Measurements from ENCODE around the gene ENPP3.

ENPP3 gene

GRCh38 chr6:131638013-131638412 is 911 bp downstream of the ENPP3 start:
- in situ Hi-C loops (cut with HindIII; ENCODE audit: low pct_ligation_motif_present, low sequenced_read_pairs), result no loop called here
- no peak overlapping the region for H3K27ac ChIP-seq
- DNase-seq, result no peak

GRCh38 chr6:131640100-131640499 is 3.0 kb downstream of the ENPP3 start:
- no peak overlapping the region for H3K4me3 ChIP-seq (ENCODE audit: low read depth, low read length)
- in situ Hi-C loops (cut with HindIII; ENCODE audit: low pct_ligation_motif_present, low sequenced_read_pairs), result no loop called here
- no peaks in the 10 kb centered on the region for H3K27me3 ChIP-seq (replicated peaks)
- no peaks in the 10 kb centered on the region for H3K36me3 ChIP-seq (replicated peaks)
- DNase-seq, result no peak
- no peak overlapping the region for H3K27ac ChIP-seq
- no peak for TF ChIP-seq CTCF (IDR thresholded peaks at IDR 0.05; ENCODE audit: low read depth, low read length, missing control alignments)

More at GRCh38 chr6:131638013-131638412, 911 bp downstream of the ENPP3 start:
- no peak overlapping the region for H3K4me3 ChIP-seq (ENCODE audit: low read depth, low read length)
- H3K27me3 ChIP-seq (replicated peaks), result no peaks in the 10 kb centered on the region
- no peaks in the 10 kb centered on the region for H3K36me3 ChIP-seq (replicated peaks)
- no peak for TF ChIP-seq CTCF (IDR thresholded peaks at IDR 0.05; ENCODE audit: low read depth, low read length, missing control alignments)

GRCh38 chr6:131640576-131640975 is 3.5 kb downstream of the ENPP3 start:
- no peak overlapping the region for H3K4me3 ChIP-seq (ENCODE audit: low read depth, low read length)
- H3K27me3 ChIP-seq (replicated peaks), result no peaks in the 10 kb centered on the region
- no peaks in the 10 kb centered on the region for H3K36me3 ChIP-seq (replicated peaks)
- no peak for TF ChIP-seq CTCF (IDR thresholded peaks at IDR 0.05; ENCODE audit: low read depth, low read length, missing control alignments)
- in situ Hi-C loops (cut with HindIII; ENCODE audit: low pct_ligation_motif_present, low sequenced_read_pairs), result no loop called here
- no peak for DNase-seq
- H3K27ac ChIP-seq, result no peak overlapping the region

GRCh38 chr6:131641554-131641953 is 4.5 kb downstream of the ENPP3 start:
- Histone ChIP-seq H3K4me3 (ENCODE audit: low read depth, low read length) (no peak overlapping the region), H3K27me3 (replicated peaks) (no peaks in the 10 kb centered on the region), H3K27ac (no peak overlapping the region), H3K36me3 (replicated peaks) (no peaks in the 10 kb centered on the region)
- DNase-seq, result no peak
- in situ Hi-C loops (cut with HindIII; ENCODE audit: low pct_ligation_motif_present, low sequenced_read_pairs), result no loop called here
- TF ChIP-seq CTCF (IDR thresholded peaks at IDR 0.05; ENCODE audit: low read depth, low read length, missing control alignments), result no peak

- H3K27ac ChIP-seq, result no peak overlapping the region
- H3K27me3 ChIP-seq (replicated peaks), result no peaks in the 10 kb centered on the region
- H3K4me3 ChIP-seq (ENCODE audit: low read depth, low read length), result no peak overlapping the region
- no peak for TF ChIP-seq CTCF (IDR thresholded peaks at IDR 0.05; ENCODE audit: low read depth, low read length, missing control alignments)
- in situ Hi-C loops (cut with HindIII; ENCODE audit: low pct_ligation_motif_present, low sequenced_read_pairs), result no loop called here
- H3K36me3 ChIP-seq (replicated peaks), result no peaks in the 10 kb centered on the region
- no peak for DNase-seq
Observed at GRCh38 chr6:131642565-131642964, 5.5 kb downstream of the ENPP3 start.

GRCh38 chr6:131642987-131643611 is 6.0 kb downstream of the ENPP3 start:
- in situ Hi-C loops (cut with HindIII; ENCODE audit: low pct_ligation_motif_present, low sequenced_read_pairs), result no loop called here
- TF ChIP-seq CTCF (IDR thresholded peaks at IDR 0.05; ENCODE audit: low read depth, low read length, missing control alignments), result no peak
- no peak overlapping the region for H3K27ac ChIP-seq

More at GRCh38 chr6:131642987-131643611, 6.0 kb downstream of the ENPP3 start:
- no peaks in the 10 kb centered on the region for H3K36me3 ChIP-seq (replicated peaks)
- H3K27me3 ChIP-seq (replicated peaks), result no peaks in the 10 kb centered on the region
- no peak overlapping the region for H3K4me3 ChIP-seq (ENCODE audit: low read depth, low read length)
- no peak for DNase-seq

All from brain microvascular endothelial cell (primary cell).